SHP77 treated with DMSO at 0.1 percent for 48 hours (cell line): ENCODE measurements around the gene ALG9.
"Not testable (repeated sequence)": the region's sequence is repeated elsewhere in the genome, so short reads cannot be mapped to it uniquely, and the experiment has no call there.

Experiments
- DNase-seq: peaks from one replicate; lab custom pipeline; 2025; lab: John Stamatoyannopoulos, UW

Gene ALG9

DNA sequence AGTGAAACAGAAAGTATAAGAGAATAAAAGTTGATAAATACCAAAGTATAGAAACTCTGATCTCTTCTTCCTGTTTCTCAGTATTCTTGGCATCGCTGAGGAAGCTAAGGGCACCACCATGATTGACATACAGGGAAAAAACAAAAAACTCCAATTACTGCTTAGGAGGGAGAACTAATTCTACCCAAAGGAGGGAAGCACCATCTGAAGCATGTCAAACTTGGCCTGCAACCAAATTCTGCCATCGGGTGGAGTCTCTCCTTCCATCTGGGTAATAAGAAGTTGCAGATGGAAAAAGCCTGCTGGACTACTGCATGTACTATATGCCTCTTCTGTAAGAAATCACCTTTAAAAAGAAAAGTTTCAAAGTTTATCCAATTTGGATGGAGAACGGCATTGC is 74.7 kb downstream of the ALG9 start:
- no peak for DNase-seq

DNA sequence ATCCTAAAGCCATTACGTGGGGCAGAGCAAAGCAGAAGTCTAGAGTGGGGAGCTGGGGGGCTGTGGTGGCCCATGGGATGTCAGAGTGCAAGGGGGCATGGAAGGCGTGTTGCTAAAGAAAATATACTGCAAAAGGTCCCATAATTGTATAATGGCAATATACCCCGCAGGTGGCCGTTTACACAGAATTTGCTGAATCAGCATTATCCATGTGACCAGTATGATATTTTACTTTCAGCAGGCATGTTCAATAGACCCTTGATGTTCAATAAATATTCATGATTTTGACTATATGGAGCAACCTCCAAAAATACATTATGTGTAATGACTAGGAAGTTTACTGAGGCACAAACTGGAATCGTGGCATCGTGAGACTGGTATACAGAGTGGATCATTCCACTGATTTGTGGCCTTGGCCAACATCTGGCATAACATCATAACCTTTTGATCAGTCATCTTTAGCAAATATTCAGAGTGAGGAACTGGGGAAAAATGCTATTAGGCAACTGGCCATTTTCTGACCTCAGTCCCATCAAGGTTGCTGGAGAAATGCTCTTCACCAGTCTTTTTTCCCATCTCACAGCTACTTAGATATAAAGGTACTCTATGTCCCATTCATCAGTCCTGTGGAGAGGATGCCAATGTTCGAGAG is 75.9 kb downstream of the ALG9 start:
- DNase-seq = no peak

DNA sequence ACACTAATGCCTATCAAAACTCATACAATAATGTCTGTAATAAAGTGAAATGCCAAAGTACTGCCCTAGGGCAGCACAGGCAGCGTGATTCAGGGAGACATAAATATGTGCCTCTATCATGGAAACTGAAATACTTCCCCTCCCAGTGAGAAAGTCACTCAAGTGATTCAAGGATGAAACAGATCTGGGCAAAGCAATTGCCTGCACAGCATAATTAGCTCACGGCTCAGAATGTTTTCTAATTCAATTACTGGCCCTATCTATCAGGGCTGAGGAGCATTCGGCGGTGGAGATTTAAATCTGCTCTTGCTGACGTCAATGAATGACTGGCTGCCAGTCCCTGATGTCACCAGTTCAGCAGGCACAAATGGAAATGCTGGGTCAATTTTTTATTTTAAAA is 77.5 kb downstream of the ALG9 start:
- DNase-seq = no peak

DNA sequence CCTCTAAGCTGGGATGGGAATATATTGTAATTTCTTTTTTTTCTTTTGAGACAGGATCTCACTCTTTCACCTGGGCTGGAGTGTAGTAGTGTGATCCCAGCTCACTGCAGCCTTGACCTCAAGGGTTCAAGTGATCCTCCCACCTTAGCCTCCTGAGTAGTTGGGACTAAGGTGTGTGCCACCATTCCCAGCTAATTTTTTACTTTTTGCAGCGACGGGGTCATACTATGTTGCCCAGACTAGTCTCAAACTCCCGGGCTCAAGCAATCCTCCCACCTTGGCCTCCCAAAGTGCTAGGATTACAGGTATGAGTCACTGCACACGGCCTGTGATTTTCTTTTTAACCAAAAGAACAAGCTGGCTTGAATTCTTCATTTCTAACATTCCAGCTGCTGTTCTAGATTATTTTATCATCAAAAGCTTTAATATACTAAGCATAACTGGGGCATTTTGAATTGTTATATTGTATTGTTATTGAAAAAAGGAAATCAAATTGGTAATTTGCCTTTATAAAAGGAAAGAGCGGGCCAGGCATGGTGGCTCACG is 78.4 kb downstream of the ALG9 start:
- no peak for DNase-seq

DNA sequence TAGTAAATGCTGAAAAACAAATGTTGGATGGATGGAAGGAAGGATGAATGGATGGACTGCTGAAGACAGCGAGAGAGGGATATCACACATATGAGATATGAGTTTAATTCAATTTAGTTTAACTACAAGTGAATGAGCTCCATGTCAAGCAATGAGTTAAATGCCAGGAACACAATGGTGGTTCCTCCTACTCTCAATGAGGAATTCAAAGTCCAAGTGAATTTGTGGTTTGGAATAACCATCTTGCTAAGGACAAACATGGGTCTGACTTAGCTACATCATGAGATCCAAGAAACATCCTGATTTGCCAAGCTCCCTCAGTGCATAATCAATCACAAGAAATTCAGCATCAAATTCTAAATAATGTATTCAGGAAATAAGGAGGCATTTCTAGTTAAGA is 79.1 kb downstream of the ALG9 start:
- DNase-seq = no peak

DNA sequence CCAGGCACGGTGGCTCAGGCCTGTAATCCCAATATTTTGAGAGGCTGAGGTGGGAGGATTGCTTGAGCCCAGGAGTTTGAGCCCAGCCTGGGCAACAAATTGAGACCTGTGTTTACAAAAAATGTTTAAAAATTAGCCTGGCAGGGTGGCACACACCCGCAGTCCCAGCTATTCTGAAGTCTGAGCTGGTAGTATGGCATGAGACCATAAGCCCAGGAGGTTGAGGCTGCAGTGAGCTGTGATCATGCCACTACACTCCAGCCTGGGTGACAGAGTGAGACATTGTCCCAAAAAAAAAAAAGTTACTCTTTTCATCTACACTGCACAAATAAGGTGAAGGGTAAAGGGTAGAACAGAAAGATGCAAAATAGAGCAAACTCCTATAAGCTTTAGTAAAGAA is 82.9 kb downstream of the ALG9 start:
- no peak for DNase-seq

DNA sequence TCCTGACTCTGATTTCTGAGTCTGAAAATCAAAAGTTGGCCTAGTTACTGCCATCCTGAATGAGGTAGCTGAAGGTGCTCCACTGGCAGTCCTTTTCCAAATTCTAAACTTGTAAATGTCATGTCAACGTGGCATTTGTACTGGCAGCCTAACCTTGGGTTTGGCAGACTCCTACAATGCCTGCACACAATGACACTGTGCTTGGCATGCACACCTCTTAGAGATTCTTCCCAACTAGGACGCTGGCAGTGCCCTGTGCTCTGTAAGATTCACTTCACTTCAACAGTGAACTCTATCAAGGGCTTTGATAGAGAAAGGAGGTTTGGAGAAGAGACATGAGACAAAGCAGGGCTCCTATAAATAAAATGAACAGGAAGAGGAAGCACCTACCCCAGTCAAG is 83.3 kb downstream of the ALG9 start:
- no peak for DNase-seq

DNA sequence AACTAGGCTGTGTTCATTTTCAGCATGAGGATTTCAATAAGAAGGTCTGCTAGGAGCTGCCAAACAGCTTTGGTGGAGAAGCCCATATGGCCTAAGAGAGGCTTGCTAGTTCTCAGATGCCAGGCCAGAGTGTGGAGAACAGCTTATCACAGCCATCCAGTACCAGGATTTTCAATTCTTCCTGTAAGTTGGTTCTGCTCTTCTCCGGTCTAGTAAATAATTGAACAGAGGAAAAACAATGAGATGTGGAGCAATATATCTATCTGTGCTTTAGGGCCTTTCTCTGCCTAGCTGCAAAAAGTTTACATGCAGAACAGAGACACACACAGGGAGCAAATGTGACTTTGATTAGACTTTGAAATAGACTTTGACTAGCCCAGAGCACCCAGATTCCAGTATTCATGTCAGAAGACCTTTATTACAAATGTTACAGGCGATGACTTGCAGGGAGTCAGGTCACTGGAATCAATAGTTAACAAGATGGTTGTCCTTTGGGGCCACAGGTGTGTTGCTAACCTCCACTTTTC is 85.4 kb downstream of the ALG9 start:
- DNase-seq = no peak

DNA sequence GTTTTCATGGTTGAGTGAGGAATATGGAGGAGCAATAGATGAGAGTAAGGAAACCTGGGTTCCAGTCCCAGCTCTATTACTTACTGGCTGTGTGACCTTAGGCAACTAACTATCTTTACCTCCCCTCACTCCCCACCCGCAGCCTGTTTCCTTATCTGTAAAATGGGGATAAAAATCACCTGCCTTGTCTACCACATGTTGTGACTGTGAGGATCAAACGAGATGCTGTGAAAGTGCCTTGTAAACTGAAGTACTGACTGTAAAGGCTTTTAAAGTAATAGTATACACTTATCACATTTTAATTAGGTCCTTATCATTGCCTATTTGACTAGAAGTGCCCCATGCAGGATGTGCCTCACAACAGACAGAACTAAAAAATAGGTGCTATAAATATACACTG is 86.3 kb downstream of the ALG9 start:
- no peak for DNase-seq

DNA sequence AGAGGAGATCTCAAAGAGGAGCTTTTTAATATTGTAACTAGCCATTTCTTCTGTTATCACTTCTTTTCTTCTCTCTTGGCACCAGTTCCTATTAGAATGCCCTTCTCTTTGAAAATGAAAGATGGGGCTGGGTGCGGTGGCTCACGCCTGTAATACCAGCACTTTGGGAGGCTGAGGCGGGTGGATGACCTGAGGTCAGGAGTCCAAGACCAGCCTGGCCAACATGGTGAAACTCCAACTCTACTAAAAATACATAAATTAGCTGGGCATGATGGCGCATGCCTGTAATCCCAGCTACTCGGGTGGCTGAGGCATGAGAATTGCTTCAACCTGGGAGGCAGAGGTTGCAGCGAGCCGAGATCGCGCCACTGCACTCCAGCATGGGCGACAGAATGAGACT is 87.1 kb downstream of the ALG9 start:
- not testable (repeated sequence) for DNase-seq

DNA sequence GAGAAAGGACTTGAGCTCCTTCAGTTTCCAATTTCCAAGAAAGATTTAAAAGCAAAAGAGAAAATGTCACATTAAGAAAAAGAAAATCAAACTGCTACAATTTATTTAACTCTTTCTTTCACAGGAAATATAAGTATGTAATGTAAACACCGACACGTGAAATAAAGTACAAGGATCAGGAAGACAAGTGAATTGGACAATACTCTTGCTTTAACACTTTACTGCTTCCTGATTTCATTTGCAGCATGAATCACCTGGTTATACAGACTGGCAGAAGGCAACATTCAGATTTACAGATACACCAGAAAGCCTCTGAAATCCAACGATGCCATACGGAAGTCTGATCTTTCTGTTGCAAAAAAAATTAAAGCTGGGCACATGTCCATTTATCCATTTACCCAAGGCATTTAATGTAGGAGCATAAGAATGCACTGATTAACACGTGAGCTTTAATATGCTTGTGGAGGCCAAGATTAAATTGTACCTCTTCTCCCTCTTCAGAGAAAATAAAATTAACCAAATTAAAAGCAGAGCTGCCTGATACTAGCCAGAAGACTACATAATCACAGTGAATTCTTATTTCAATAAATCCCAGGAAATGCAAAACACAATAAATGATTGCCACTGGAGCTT is 89.2 kb downstream of the ALG9 start:
- DNase-seq = no peak

DNA sequence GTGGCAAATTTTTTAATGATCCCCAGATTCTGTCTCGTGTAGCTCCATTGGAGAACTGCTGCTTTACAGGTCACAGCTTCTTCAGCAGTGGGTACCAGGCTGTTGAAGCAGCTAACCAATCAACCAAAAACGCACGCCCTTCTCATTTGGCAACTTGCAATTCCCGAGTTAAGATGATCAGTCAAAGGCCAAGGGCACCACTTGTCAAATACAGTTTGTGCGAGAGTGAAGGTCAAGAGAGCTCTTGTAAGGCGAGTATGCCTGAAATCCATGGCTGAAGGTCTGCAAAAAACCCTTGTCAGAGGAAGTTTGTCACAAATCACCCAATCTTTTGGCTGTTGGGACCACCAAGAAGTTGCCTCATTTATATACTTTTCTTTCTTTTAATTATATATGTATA is 92.3 kb downstream of the ALG9 start:
- no peak for DNase-seq

DNA sequence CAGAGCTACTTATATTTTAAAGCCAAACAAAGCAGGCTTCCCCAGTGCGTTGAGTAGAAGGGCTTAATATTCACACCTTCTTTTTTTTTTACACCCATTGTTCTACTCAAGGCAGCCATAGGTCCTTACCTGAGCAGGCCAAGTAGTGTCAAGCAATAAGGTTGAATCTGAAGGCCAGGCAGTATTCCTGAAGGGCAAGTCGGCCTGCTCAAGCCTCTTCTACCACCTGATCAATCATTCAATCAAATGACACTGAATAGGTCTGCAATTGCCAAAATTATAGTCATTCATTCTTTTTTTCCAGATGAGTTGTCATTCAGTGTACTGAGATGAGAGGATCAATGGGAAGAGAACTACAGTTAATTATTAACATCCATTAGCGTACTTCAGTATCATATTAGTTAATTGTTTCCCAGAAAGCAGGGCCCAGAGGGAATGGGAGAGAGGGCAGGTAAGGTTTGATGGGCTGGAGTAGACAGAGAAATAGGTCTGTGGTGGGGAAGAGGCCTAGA is 93.3 kb downstream of the ALG9 start:
- DNase-seq = no peak

DNA sequence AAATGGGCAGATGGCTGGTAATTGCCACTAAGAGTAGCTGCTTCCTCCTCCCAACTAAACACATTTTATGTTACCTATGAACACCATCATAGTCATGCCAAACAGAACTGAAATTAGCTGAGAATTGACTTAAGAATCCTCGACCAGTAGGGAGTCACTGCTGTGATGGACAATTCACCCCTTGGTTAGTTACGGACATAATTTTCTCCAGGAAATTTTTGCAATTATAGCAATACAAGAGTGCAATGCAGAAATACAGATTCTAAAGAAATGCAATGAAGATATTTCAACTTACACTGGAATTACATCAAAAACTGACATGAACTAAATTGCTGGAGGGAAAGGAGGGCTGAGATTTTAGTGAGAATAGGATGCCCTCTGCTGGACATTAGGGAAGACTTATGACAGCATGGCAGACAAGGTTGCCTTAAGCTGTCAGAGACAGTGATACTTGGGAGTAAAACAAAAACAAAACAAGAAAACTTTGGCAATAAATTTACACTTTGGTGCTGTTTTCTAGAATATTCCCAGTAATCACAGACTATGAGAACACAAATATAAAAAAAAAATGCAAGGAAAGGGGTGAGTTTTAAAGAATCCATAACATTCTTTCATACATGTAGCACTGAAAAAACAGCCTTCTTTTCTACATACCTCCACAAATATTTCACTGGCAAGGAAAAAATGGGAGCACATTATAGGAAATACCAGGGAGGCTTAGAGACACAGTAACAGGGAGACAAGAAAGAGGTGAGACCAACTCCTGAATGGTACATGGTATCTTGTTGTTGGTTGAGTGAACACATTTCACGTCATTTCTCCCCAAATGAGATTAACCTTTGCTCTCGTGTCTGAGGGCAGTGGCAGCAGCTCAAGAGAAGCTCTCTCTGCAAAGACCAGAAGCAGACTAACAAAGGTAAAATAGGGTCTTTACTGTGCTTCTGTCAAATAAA is 94.0 kb downstream of the ALG9 start:
- peak; percentile 50 for DNase-seq

DNA sequence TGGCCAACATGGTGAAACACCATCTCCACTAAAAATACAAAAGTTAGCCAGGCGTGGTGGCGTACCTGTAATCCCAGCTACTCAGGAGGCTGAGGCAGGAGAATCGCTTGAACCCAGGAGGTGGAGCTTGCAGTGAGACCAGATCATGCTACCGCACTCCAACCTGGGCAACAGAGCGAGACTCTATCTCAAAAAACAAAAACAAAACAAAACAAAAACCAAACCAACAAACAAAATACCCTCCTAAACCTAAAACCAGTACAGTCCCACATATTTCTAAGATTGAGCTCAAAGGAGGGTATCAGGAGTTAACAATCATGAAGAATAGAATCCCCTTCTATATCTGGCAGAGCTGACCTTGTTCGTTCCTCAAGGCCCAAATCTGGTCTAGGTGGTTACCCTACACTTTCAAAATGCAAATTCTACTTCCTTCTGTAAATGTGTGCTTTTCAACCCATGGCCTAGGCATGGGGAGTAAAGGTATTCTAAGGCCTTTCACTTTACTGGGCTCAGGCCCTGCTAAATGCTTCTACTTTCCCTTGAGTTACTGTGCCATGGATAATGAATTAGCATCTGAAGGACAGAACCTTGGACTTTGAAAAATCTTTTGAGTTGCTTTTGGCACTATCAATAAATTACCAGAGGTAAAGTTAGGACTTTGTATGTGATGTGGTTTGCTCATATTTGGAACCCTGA is 94.8 kb downstream of the ALG9 start:
- DNase-seq = no peak

DNA sequence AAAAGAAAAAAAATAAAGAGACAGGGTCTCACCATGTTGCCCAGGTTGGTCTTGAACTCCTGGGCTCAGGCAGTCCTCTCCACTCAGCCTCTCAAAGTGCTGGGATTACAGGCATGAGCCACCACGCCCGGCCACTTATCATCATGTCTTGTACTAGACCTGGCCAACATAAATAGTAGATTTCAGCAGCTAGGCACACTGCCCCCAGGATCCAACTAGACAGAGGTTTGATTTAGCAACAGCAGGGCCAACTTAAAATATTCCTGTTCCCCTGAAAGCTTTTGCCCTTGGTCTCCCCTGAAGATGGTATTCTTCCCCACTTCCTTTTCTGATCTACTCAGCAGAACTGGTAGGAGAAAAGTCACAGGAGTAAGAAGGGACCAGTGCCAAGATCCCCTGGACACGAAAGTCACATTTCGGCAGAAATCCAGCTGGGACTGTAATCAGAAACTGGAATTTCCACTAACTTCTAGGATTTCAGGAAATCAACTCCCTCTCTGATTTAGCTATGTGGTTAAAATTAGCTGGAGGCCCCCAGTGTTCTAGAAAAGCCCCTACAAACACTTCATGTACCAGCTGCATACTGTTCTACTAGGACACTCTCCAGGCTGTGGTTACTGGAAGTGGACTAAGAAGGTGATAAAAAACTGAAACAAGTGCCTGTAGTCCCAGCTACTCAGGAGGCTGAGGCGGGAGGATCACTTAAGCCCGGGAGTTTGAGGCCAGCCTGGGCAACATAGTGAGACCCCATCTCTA is 96.2 kb downstream of the ALG9 start:
- DNase-seq = no peak

DNA sequence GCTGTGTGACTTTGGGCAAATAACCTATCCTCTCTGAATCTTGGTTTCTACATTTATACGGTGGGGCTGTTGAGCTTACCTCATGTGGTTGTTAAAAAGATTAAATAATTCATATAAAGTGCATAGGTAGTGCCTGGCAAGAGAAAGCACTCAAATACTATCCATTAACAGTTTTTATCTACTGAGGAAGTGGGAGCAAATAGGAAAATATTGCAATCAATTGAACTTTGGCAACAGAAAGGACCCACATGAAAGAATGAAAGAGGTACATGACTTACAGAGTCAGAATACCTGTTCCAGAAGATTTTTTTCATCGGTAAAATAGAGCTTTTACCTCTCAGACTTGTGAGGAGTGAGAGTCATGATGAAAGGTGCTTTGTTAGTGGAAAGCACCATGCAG is 98.8 kb downstream of the ALG9 start:
- no peak for DNase-seq

DNA sequence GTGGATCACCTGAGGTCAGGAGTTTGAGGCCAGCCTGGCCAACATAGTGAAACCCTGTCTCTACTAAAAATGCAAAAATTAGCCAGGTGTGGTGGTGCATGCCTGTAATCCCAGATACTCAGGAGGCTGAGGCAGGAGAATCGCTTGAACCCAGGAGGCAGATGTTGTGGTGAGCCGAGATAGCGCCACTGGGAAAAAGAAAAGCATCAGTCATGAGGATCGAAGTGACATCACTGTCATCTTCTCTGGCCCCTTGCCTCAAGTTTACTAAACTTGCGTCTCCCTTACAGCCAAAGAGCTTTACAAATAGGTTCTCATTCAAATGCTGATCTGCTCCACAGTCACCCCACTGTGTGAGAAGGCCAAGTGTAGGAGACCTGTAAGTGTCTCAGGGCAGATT is 100.2 kb downstream of the ALG9 start:
- not testable (repeated sequence) for DNase-seq

DNA sequence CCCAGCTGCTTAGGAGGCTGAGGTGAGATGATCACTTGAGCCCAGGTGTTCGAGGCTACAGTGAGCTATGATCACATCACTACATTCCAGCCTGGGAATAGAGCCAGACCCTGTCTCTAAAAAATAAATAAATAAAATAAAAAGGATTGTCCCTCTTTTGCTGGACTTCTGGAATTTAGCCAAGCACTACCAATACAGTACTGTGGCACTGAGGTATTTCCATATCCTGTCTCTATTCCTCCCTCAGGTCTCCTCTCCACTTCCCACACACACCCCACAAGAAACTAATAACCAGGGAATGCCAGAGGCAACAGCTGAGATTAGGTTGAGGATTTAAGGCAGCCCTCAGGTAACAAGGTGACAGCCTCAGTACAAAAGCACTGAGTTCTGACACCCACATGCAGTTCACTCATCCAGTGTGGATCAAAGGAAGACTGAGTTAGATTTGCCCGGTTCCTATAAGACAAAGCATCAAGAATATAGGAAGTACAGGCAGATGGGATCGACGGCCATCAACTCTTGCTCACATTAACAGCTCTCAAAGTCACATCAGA is 100.7 kb downstream of the ALG9 start:
- DNase-seq = no peak

DNA sequence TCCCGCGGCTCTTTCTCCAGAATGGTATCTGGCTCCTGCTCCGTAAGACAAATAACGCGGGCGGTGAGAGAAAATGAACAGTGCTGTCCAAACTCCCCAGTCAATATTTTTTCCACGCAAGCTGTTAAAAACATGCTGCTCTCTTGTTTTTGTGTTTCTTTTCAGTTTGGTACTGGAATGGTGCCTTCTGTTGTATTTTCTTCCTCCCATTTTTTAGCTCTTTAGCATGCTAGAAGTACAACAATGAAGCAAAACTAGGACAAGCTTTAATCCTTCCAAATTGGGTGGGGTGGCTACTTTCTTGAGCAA is 104.6 kb downstream of the ALG9 start:
- no peak for DNase-seq
